K562 (cell line): ENCODE data around the gene MYBPH. TPM values are rescaled to one million over a fixed set of nuclear protein-coding genes. Genes with fewer than 3 reads are reported as not detected.

Source experiments
- ATAC-seq: fragments of 200-7000 bp; cut with Tn5 transposase; 3 replicates; pipeline ENCODE4 v1.9.1; 2020; ENCODE audit warnings: moderate library complexity
- BruUV-seq: library from RNA; stranded (reverse); fragments of 400-500 nt; replicated peaks from 2 replicates; lab custom pipeline; 2021; lab: Mats Ljungman, UMichigan
- CTCF ChIA-PET: fragments of 300-600 bp; formaldehyde crosslinking; extraction: SDS; loops from one replicate; lab custom pipeline; 2021; ENCODE audit warnings: low intra/inter-chr PET ratio; lab: Yijun Ruan, JAX
- POLR2A ChIA-PET: fragments of 300-600, 350-650 bp; sonication (Branson Sonifier 250); formaldehyde crosslinking; extraction: SDS; loops from one replicate; lab custom pipeline; 2021; ENCODE audit warnings: antibody characterized with exemption, inconsistent platforms; lab: Yijun Ruan, JAX
- DNase-seq, 4 experiments: peaks; one replicate each; pipeline versions ENCODE4 v3.0.0 to v3.0.0-alpha.2; 2011 to 2018; ENCODE audit warnings: low spot score in 3 of 4, mixed read lengths in 3 of 4; ENCODE audit errors: extremely low read depth in 1 of 4
- FAIRE-seq: peaks from 2 replicates; lab custom pipeline; 2011; peaks lifted over from hg19 to GRCh38; lab: Jason Lieb, UNC
- H2AFZ ChIP-seq: 2 replicates; pipeline ENCODE4 v1.6.0; 2011; ENCODE audit warnings: low read depth, low read length, control low read depth, inconsistent platforms
- H3K27ac ChIP-seq: fragments of 200-600 bp; 3 replicates; pipeline ENCODE4 v1.8.0; 2011; ENCODE audit warnings: low read depth, mild to moderate bottlenecking, control low read depth, inconsistent platforms, low read length, moderate library complexity, mixed read lengths; ENCODE audit errors: extremely low read depth
- H3K27me3 ChIP-seq, 2 experiments: fragments of 300-600 bp in 1 of 2; 2 replicates in 1 of 2; 3 replicates in 1 of 2; pipeline versions ENCODE4 v1.6.0 to v1.8.0; 2011; ENCODE audit warnings: inconsistent platforms in 2 of 2, low read length in 2 of 2, mild to moderate bottlenecking in 1 of 2, mixed read lengths in 1 of 2, moderate library complexity in 1 of 2; ENCODE audit not compliant: control insufficient read depth in 2 of 2, insufficient read depth in 2 of 2
- H3K36me3 ChIP-seq: fragments of 300-600 bp; 3 replicates; pipeline ENCODE4 v1.8.0; 2011; ENCODE audit warnings: mild to moderate bottlenecking, low read length, inconsistent platforms; ENCODE audit not compliant: control insufficient read depth, insufficient read depth
- H3K4me1 ChIP-seq, 2 experiments: fragments of 200-600 bp in 1 of 2; replicated peaks in 1 of 2; 2 replicates in 1 of 2; 3 replicates in 1 of 2; pipeline versions ENCODE4 v1.5.1 to v1.8.0; 2011; ENCODE audit warnings: inconsistent platforms in 2 of 2, low read length in 2 of 2, mild to moderate bottlenecking in 1 of 2, mixed read lengths in 1 of 2, moderate library complexity in 1 of 2; ENCODE audit not compliant: control insufficient read depth in 2 of 2, insufficient read depth in 2 of 2
- H3K4me2 ChIP-seq: 2 replicates; pipeline ENCODE4 v1.6.1; 2011; ENCODE audit warnings: low read length, control low read depth, inconsistent platforms, mixed read lengths; ENCODE audit not compliant: insufficient read depth
- H3K4me3 ChIP-seq: fragments of 200-600 bp; sonication (generic), shearing (Covaris generic); 2 replicates; pipeline ENCODE4 v1.5.1; 2016; ENCODE audit warnings: control low read depth, inconsistent platforms
- H3K79me2 ChIP-seq: fragments of 200-600 bp; 3 replicates; pipeline ENCODE4 v1.8.0; 2011; ENCODE audit warnings: low read length, inconsistent platforms; ENCODE audit not compliant: control insufficient read depth, insufficient read depth
- H3K9ac ChIP-seq, 2 experiments: 2 replicates each; pipeline versions ENCODE4 v1.6.0 to v1.6.1; 2011; ENCODE audit warnings: low read depth in 2 of 2, low read length in 2 of 2, control low read depth in 1 of 2, inconsistent platforms in 1 of 2, mild to moderate bottlenecking in 1 of 2, mixed read lengths in 1 of 2; ENCODE audit not compliant: insufficient read depth in 1 of 2
- H3K9me1 ChIP-seq: one replicate; pipeline ENCODE4 v1.6.0; 2011; ENCODE audit warnings: inconsistent platforms, mild to moderate bottlenecking, low read length, moderate library complexity; ENCODE audit not compliant: control insufficient read depth, insufficient read depth
- H3K9me3 ChIP-seq: replicated peaks from 2 replicates; pipeline ENCODE4 v1.5.1; 2011; ENCODE audit warnings: low read depth, low read length, inconsistent platforms; ENCODE audit not compliant: control insufficient read depth, insufficient read depth
- H4K20me1 ChIP-seq: replicated peaks from 2 replicates; pipeline ENCODE4 v1.6.1; 2011; ENCODE audit warnings: low read length, inconsistent platforms, mixed read lengths; ENCODE audit not compliant: control insufficient read depth, insufficient read depth
- CBX5 ChIP-seq: IDR thresholded peaks from 2 replicates; pipeline ENCODE4 v1.6.1; 2014; ENCODE audit warnings: low read depth, borderline replicate concordance
- E2F6 ChIP-seq, 2 experiments: IDR thresholded peaks; 2 replicates each; pipeline ENCODE4 v1.6.1; 2011; ENCODE audit warnings: borderline replicate concordance in 1 of 2, control low read depth in 1 of 2, low read depth in 1 of 2, low read length in 1 of 2, mild to moderate bottlenecking in 1 of 2, mixed read lengths in 1 of 2, moderate library complexity in 1 of 2; ENCODE audit not compliant: insufficient read depth in 1 of 2, insufficient read length in 1 of 2, poor library complexity in 1 of 2, severe bottlenecking in 1 of 2; ENCODE audit errors: extremely low read depth in 1 of 2
- MCM7 ChIP-seq, 2 experiments: fragments of 450-650 bp; IDR thresholded peaks; 2 replicates each; pipeline ENCODE4 v1.6.1; 2016 to 2018
- NONO ChIP-seq, 2 experiments: fragments of 200-400 bp in 1 of 2; fragments of 450-650 bp in 1 of 2; formaldehyde crosslinking in 1 of 2; IDR thresholded peaks; 2 replicates each; pipeline ENCODE4 v1.6.1; 2017; ENCODE audit warnings: low read depth in 2 of 2, mild to moderate bottlenecking in 2 of 2, moderate library complexity in 2 of 2, low read length in 1 of 2
- POLR2AphosphoS5 ChIP-seq: IDR thresholded peaks from 2 replicates; pipeline ENCODE4 v1.6.1; 2011; ENCODE audit warnings: mild to moderate bottlenecking, low read depth, low read length, moderate library complexity; ENCODE audit not compliant: control insufficient read depth, insufficient read depth
- THAP7 ChIP-seq: fragments of 250-450 bp; sonication (Bioruptor Pico); IDR thresholded peaks from 2 replicates; pipeline ENCODE4 v1.5.0; 2021
- ZNF354B ChIP-seq: fragments of 250-450 bp; sonication (Bioruptor Pico); IDR thresholded peaks from 2 replicates; pipeline ENCODE4 v1.4.0; 2020
- ZNF449 ChIP-seq: fragments of 250-450 bp; sonication (Bioruptor Pico); IDR thresholded peaks from 2 replicates; pipeline ENCODE4 v1.8.0; 2022; ENCODE audit warnings: moderate library complexity, mild to moderate bottlenecking, inconsistent platforms
- WGBS: fragments of 100-300 bp; shearing (Covaris generic); methylation state at CpG from one replicate; pipeline ENCODE4 v1.1.6; 2016; ENCODE audit warnings: low coverage, mixed read lengths; ENCODE audit not compliant: insufficient coverage; ENCODE audit errors: missing lambda C conversion rate; 5-methylcytosine and 5-hydroxymethylcytosine counted together
- in situ Hi-C: fragments of 300-500 bp; cut with MboI; formaldehyde crosslinking; loops from 4 replicates; pipeline ENCODE4 v1.15.0; 2018; ENCODE audit warnings: inconsistent platforms, mixed read lengths
- intact Hi-C: fragments of 100-400 bp; cut with micrococcal nuclease; formaldehyde crosslinking; loops from 2 replicates; pipeline ENCODE4 v1.14.2; 2022
- polyA plus RNA-seq, 8 experiments: library from polyadenylated mRNA; depleted of rRNA in 4 of 8; stranded (reverse) in 5 of 8; unstranded in 3 of 8; fragments of >200 nt; fragmentation: Nextera tagmentation in 2 of 8; fragmentation: Illumina TruSeq in 1 of 8; extraction: Ambion mirVana in 2 of 8; extraction: Trizol in 1 of 8; gene quantifications; 2 replicates each; pipeline versions ENCODE4 v1.2.1 to v1.2.3, GENCODE V29; 2011 to 2014; ENCODE audit warnings: inconsistent platforms in 1 of 8, missing spikeins in 1 of 8
- total RNA-seq, 7 experiments: library from RNA; depleted of rRNA in 6 of 7; stranded (reverse); fragments of >200 nt in 6 of 7; fragmentation: Illumina TruSeq in 2 of 7; extraction: Trizol in 2 of 7; gene quantifications; 2 replicates each; pipeline versions ENCODE4 v1.2.1 to v1.2.3, GENCODE V29; 2011 to 2021; ENCODE audit warnings: low replicate concordance in 1 of 7
- TF ChIP-seq, protein P1 (sequence below), 2 experiments: fragments of 450-650 bp; formaldehyde crosslinking in 1 of 2; IDR thresholded peaks; 2 replicates each; pipeline versions ENCODE4 v1.4.0 to v1.6.1; 2014 to 2020; ENCODE audit warnings: mild to moderate bottlenecking in 2 of 2, borderline replicate concordance in 1 of 2, low read depth in 1 of 2

Gene MYBPH
- total and polyA plus RNA-seq, 9 of the 15 experiments (the other 6 are each of a cell fraction or from before 2014, with no cell fraction given): 0.13 TPM; not detected in 8

DNA sequence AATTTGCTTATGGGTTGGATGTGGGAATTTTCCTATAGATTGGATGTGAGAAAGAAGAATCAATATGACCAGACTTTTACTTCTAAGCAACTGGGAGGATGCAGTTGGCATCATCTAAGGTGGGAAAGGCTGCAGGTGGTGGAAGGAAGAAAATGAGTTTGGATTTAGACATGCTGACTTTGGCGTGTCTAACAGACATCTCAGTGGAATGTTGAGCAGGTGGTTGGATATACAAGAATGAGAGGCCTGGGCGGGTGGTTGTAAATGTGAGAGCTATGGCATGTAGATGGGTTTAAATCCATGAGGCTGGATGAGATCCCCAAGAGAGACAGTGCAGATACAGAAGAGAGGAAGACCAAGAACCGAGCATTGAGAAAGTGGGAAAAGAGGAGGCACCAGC is 37.6 kb downstream of the MYBPH start:
- FAIRE-seq (no peak), ATAC-seq (no peak), DNase-seq (no peak)
- H3K9me3 ChIP-seq: no peaks in the 10 kb centered on the region
- no peaks in the 10 kb centered on the region for H4K20me1 ChIP-seq
- H3K36me3 ChIP-seq: no peaks in the 10 kb centered on the region
- no peak for TF ChIP-seq ZNF354B (CRISPR knock-in tag)
- TF ChIP-seq ZNF449 (CRISPR knock-in tag): no peak
- TF ChIP-seq NONO (IDR thresholded peaks at IDR 0.05; ENCODE audit: low read depth in 2 of 2, low read length in 1 of 2): no peak
- TF ChIP-seq, protein P1, sequence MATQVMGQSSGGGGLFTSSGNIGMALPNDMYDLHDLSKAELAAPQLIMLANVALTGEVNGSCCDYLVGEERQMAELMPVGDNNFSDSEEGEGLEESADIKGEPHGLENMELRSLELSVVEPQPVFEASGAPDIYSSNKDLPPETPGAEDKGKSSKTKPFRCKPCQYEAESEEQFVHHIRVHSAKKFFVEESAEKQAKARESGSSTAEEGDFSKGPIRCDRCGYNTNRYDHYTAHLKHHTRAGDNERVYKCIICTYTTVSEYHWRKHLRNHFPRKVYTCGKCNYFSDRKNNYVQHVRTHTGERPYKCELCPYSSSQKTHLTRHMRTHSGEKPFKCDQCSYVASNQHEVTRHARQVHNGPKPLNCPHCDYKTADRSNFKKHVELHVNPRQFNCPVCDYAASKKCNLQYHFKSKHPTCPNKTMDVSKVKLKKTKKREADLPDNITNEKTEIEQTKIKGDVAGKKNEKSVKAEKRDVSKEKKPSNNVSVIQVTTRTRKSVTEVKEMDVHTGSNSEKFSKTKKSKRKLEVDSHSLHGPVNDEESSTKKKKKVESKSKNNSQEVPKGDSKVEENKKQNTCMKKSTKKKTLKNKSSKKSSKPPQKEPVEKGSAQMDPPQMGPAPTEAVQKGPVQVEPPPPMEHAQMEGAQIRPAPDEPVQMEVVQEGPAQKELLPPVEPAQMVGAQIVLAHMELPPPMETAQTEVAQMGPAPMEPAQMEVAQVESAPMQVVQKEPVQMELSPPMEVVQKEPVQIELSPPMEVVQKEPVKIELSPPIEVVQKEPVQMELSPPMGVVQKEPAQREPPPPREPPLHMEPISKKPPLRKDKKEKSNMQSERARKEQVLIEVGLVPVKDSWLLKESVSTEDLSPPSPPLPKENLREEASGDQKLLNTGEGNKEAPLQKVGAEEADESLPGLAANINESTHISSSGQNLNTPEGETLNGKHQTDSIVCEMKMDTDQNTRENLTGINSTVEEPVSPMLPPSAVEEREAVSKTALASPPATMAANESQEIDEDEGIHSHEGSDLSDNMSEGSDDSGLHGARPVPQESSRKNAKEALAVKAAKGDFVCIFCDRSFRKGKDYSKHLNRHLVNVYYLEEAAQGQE (IDR thresholded peaks at IDR 0.05; ENCODE audit: borderline replicate concordance): no peak
- TF ChIP-seq, protein P1 (CRISPR knock-in tag; IDR thresholded peaks at IDR 0.05; ENCODE audit: low read depth): no peak
- no peak for TF ChIP-seq POLR2AphosphoS5
- no peak for TF ChIP-seq E2F6 (IDR thresholded peaks at IDR 0.05; ENCODE audit: borderline replicate concordance in 1 of 2, extremely low read depth in 1 of 2, insufficient read depth in 1 of 2, insufficient read length in 1 of 2, low read depth in 1 of 2, low read length in 1 of 2, poor library complexity in 1 of 2, severe bottlenecking in 1 of 2)
- no peak for TF ChIP-seq THAP7 (CRISPR knock-in tag)
- TF ChIP-seq MCM7 (IDR thresholded peaks at IDR 0.05): no peak
- no peak for TF ChIP-seq CBX5
- intact Hi-C loops (no loop called here), in situ Hi-C loops (no loop called here)
- ChIA-PET POLR2A (interaction anchor here (1.3 kb wide), 1 partner anchor 47 kb away, joined by 3 read pairs; no protein-coding TSS in a partner anchor), CTCF (no interaction called here)
- H2AFZ ChIP-seq: no peak overlapping the region
- no TSS peak for BruUV-seq
- 0% methylated on average over 3 of the region's 3 CpGs for WGBS
- H3K27me3 ChIP-seq: peaks cover 23 to 69% of the 10 kb centered on the region in 2 experiments
- H3K79me2 ChIP-seq: no peaks in the 10 kb centered on the region
- no peak overlapping the region for H3K4me3 ChIP-seq
- H3K4me2 ChIP-seq: no peak overlapping the region
- H3K4me1 ChIP-seq: no peaks in the 10 kb centered on the region
- no peak overlapping the region for H3K27ac ChIP-seq
- no peaks in the 10 kb centered on the region for H3K9me1 ChIP-seq
- H3K9ac ChIP-seq: no peak overlapping the region
